ENCODE data around the gene C16orf92.

Gene C16orf92

DNA sequence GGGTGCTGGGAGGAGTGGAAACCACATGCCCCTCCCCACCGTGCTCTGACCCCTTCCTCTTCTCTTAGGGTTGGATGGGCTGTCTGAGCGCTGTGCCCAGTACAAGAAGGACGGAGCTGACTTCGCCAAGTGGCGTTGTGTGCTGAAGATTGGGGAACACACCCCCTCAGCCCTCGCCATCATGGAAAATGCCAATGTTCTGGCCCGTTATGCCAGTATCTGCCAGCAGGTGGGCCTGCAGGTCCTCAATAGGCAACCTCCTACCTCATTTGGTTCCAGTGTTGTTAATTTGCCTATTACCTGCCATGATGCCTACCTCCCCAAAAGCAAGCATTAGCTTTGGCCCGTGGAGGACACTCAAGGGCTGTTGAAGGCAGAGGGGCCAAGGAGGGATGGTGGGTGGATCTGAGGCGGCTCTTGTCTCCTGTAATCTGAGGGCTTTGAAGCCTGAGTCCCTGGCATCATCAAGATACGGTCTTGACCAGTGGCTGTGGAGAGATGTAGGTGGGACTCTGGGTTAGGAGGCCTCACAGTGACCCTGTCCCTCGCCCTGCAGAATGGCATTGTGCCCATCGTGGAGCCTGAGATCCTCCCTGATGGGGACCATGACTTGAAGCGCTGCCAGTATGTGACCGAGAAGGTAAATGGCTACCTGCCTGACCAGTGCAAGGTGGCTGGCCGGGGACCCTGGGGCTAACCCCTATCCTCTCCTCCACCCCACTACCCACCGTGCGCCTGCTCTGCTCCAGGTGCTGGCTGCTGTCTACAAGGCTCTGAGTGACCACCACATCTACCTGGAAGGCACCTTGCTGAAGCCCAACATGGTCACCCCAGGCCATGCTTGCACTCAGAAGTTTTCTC, 46.0 kb downstream of the C16orf92 start:
- no peak overlapping the region for H3K4me3 ChIP-seq (ENCODE audit: low read depth, low read length)
- TF ChIP-seq, protein P1, sequence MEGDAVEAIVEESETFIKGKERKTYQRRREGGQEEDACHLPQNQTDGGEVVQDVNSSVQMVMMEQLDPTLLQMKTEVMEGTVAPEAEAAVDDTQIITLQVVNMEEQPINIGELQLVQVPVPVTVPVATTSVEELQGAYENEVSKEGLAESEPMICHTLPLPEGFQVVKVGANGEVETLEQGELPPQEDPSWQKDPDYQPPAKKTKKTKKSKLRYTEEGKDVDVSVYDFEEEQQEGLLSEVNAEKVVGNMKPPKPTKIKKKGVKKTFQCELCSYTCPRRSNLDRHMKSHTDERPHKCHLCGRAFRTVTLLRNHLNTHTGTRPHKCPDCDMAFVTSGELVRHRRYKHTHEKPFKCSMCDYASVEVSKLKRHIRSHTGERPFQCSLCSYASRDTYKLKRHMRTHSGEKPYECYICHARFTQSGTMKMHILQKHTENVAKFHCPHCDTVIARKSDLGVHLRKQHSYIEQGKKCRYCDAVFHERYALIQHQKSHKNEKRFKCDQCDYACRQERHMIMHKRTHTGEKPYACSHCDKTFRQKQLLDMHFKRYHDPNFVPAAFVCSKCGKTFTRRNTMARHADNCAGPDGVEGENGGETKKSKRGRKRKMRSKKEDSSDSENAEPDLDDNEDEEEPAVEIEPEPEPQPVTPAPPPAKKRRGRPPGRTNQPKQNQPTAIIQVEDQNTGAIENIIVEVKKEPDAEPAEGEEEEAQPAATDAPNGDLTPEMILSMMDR (IDR thresholded peaks at IDR 0.05; ENCODE audit: low read depth, low read length, missing control alignments) = peak; percentile 61
- no peak for DNase-seq (ENCODE audit: low read depth)

DNA sequence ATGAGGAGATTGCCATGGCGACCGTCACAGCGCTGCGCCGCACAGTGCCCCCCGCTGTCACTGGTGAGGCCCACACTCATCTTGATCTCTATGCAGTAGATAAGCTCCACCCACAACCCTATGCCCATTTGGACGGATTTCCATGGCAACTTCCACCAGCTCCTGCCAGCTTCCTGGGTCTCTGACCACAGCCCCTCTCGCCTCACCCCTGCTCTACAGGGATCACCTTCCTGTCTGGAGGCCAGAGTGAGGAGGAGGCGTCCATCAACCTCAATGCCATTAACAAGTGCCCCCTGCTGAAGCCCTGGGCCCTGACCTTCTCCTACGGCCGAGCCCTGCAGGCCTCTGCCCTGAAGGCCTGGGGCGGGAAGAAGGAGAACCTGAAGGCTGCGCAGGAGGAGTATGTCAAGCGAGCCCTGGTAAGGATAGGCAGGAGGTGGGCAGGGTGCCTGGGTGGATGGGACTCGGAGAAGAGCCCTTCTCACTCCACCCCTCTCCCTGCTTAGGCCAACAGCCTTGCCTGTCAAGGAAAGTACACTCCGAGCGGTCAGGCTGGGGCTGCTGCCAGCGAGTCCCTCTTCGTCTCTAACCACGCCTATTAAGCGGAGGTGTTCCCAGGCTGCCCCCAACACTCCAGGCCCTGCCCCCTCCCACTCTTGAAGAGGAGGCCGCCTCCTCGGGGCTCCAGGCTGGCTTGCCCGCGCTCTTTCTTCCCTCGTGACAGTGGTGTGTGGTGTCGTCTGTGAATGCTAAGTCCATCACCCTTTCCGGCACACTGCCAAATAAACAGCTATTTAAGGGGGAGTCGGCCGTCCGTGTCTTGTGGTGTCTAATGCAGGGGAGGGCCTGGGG, 46.8 kb downstream of the C16orf92 start:
- H3K4me3 ChIP-seq (ENCODE audit: low read depth, low read length) = no peak overlapping the region
- no peak for DNase-seq (ENCODE audit: low read depth)

DNA sequence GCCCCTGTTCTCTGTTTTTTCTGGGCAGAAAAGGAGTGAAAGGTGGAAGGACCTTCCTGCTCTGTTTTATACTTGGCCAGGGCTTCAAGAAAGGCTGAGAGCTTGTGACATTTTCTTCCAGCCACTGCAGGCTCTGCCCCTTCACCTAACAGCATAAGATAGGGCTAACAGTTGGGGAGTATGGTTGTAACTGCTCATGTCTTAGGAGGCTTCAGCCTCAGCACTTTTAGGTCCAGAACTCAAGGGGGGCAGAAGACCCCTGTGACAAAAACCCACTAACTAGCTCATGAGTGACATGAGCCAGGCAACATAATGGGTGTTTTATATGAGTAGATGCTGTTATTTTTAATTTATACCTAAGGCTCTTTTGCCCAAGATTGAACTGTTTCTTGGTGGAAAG, 47.5 kb downstream of the C16orf92 start:
- DNase-seq (ENCODE audit: low read depth) = no peak
- H3K4me3 ChIP-seq (ENCODE audit: low read depth, low read length) = no peak overlapping the region
- TF ChIP-seq, protein P1 (IDR thresholded peaks at IDR 0.05; ENCODE audit: low read depth, low read length, missing control alignments) = no peak

More for the DNA sequence above, 46.8 kb downstream of the C16orf92 start:
- TF ChIP-seq, protein P1 (IDR thresholded peaks at IDR 0.05; ENCODE audit: low read depth, low read length, missing control alignments) = no peak
